Endodermal cell (in vitro differentiated cells): ENCODE results near the gene ZFP57. TPM values are rescaled to one million over a fixed set of nuclear protein-coding genes. Genes with fewer than 3 reads are reported as not detected.

ENCODE experiments used
- DNase-seq: peaks from one replicate; pipeline ENCODE4 v3.0.0-alpha.2; 2017
- H3K27ac ChIP-seq: 2 replicates; pipeline ENCODE4 v1.5.1; 2013; ENCODE audit warnings: mild to moderate bottlenecking, low read depth, low read length, moderate library complexity
- H3K27me3 ChIP-seq: 2 replicates; pipeline ENCODE4 v1.6.1; 2013; ENCODE audit warnings: mild to moderate bottlenecking, low read length, moderate library complexity; ENCODE audit not compliant: insufficient read depth, control insufficient read depth, poor library complexity, severe bottlenecking
- H3K36me3 ChIP-seq: 2 replicates; pipeline ENCODE4 v1.7.0; 2013; ENCODE audit warnings: mild to moderate bottlenecking, low read length, moderate library complexity; ENCODE audit not compliant: control insufficient read depth, insufficient read depth
- H3K4me1 ChIP-seq: one replicate; pipeline ENCODE4 v1.7.0; 2013; ENCODE audit warnings: low read length; ENCODE audit not compliant: control insufficient read depth, insufficient read depth
- H3K4me3 ChIP-seq: 2 replicates; pipeline ENCODE4 v1.5.1; 2013; ENCODE audit warnings: mild to moderate bottlenecking, low read length, moderate library complexity
- H3K9ac ChIP-seq: 2 replicates; pipeline ENCODE4 v1.6.1; 2013; ENCODE audit warnings: mild to moderate bottlenecking, low read length, moderate library complexity; ENCODE audit not compliant: poor library complexity, severe bottlenecking; ENCODE audit errors: extremely low read depth
- H3K9me3 ChIP-seq: 2 replicates; pipeline ENCODE4 v1.6.1; 2013; ENCODE audit warnings: mild to moderate bottlenecking, low read length, moderate library complexity; ENCODE audit not compliant: control insufficient read depth
- H3K27ac Mint-ChIP-seq: 2 replicates; pipeline ENCODE4 v1.8.0; 2020; ENCODE audit warnings: mixed read lengths
- H3K27me3 Mint-ChIP-seq: 2 replicates; pipeline ENCODE4 v1.8.0; 2021; ENCODE audit warnings: mild to moderate bottlenecking, mixed read lengths; ENCODE audit not compliant: insufficient read depth
- H3K36me3 Mint-ChIP-seq: 2 replicates; pipeline ENCODE4 v1.8.0; 2020; ENCODE audit warnings: low read depth, mixed read lengths
- H3K4me1 Mint-ChIP-seq: 2 replicates; pipeline ENCODE4 v1.8.0; 2020; ENCODE audit warnings: mixed read lengths
- H3K4me3 Mint-ChIP-seq: 2 replicates; pipeline ENCODE4 v1.8.0; 2020; ENCODE audit warnings: mild to moderate bottlenecking, moderate library complexity, mixed read lengths
- H3K9me3 Mint-ChIP-seq: 2 replicates; pipeline ENCODE4 v1.8.0; 2020; ENCODE audit warnings: mild to moderate bottlenecking, mixed read lengths
- WGBS, 2 experiments: methylation state at CpG; one replicate each; pipeline versions ENCODE4 v1.1.5 to v1.1.7; 2013; ENCODE audit warnings: missing lambda C conversion rate in 2 of 2, mixed read lengths in 1 of 2; ENCODE audit not compliant: insufficient coverage in 1 of 2, insufficient read length in 1 of 2; 5-methylcytosine and 5-hydroxymethylcytosine counted together
- total RNA-seq, 2 donors: library from RNA; stranded (reverse); fragmentation: NEBNext Ultra II Directional in 1 of 2; extraction: Animal tissue kit (Norgen Biotek cat#: 25700) in 1 of 2; gene quantifications; 2 replicates in 1 of 2; 3 replicates in 1 of 2; pipeline ENCODE4 v1.2.1, GENCODE V29; 2021
- TF ChIP-seq, protein P1 (sequence below): fragments of 200-600 bp; sonication (generic); conservative IDR thresholded peaks from 2 replicates; pipeline ENCODE4 v1.5.0; 2021; ENCODE audit warnings: antibody characterized with exemption, mild to moderate bottlenecking

Gene ZFP57
- total RNA-seq, 2 donors from 2014 or later: 0.24 to 0.59 TPM

DNA sequence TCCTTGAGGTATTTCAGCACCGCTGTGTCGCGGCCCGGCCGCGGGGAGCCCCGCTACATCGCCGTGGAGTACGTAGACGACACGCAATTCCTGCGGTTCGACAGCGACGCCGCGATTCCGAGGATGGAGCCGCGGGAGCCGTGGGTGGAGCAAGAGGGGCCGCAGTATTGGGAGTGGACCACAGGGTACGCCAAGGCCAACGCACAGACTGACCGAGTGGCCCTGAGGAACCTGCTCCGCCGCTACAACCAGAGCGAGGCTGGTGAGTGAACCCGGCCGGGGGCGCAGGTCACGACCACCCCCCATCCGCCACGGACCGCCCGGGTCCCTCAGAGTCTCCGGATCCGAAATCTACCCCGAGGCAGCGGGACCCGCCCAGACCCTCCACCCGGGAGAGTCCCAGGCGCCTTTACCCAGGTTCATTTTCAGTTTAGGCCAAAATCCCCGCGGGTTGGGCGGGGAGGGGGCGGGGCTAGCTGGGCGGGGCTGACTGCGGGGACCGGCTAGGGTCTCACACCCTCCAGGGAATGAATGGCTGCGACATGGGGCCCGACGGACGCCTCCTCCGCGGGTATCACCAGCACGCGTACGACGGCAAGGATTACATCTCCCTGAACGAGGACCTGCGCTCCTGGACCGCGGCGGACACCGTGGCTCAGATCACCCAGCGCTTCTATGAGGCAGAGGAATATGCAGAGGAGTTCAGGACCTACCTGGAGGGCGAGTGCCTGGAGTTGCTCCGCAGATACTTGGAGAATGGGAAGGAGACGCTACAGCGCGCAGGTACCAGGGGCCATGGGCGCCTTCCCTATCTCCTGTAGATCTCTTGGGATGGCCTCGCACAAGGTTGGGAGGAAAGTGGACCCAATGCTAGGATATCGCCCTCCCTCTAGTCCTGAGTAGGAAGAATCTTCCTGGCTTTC, 43.0 kb upstream of the ZFP57 start:
- no peaks in the 10 kb centered on the region for H3K36me3 ChIP-seq
- Mint-ChIP-seq H3K27ac (no peak overlapping the region), H3K36me3 (no peaks in the 10 kb centered on the region), H3K4me3 (peak overlapping the region; percentile 53), H3K4me1 (no peaks in the 10 kb centered on the region), H3K27me3 (peaks cover 74% of the 10 kb centered on the region), H3K9me3 (no peaks in the 10 kb centered on the region)
- 6 to 18% methylated on average over 31 to 76 of the region's 76 CpGs for WGBS, 2 experiments
- no peak overlapping the region for H3K9ac ChIP-seq
- H3K27ac ChIP-seq: no peak overlapping the region
- TF ChIP-seq, protein P1, sequence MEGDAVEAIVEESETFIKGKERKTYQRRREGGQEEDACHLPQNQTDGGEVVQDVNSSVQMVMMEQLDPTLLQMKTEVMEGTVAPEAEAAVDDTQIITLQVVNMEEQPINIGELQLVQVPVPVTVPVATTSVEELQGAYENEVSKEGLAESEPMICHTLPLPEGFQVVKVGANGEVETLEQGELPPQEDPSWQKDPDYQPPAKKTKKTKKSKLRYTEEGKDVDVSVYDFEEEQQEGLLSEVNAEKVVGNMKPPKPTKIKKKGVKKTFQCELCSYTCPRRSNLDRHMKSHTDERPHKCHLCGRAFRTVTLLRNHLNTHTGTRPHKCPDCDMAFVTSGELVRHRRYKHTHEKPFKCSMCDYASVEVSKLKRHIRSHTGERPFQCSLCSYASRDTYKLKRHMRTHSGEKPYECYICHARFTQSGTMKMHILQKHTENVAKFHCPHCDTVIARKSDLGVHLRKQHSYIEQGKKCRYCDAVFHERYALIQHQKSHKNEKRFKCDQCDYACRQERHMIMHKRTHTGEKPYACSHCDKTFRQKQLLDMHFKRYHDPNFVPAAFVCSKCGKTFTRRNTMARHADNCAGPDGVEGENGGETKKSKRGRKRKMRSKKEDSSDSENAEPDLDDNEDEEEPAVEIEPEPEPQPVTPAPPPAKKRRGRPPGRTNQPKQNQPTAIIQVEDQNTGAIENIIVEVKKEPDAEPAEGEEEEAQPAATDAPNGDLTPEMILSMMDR: peak; percentile 28
- H3K4me3 ChIP-seq: peak overlapping the region; percentile 80
- peaks cover 53% of the 10 kb centered on the region for H3K27me3 ChIP-seq
- peaks cover 3% of the 10 kb centered on the region for H3K4me1 ChIP-seq
- peak; percentile 92 for DNase-seq
- H3K9me3 ChIP-seq: no peaks in the 10 kb centered on the region

DNA sequence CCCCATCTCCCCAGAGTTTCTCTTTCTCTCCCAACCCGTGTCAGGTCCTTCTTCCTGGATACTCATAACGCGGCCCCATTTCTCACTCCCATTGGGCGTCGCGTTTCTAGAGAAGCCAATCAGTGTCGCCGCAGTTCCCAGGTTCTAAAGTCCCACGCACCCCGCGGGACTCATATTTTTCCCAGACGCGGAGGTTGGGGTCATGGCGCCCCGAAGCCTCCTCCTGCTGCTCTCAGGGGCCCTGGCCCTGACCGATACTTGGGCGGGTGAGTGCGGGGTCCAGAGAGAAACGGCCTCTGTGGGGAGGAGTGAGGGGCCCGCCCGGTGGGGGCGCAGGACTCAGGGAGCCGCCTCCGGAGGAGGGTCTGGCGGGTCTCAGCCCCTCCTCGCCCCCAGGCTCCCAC, 42.3 kb upstream of the ZFP57 start, which contains the start of gene HLA-F:
Gene HLA-F, plus strand, starts transcription at position 173 of the 404 bp plus-strand sequence. Its CDS starts 30 bp downstream, at position 203.
- Histone ChIP-seq H3K9me3 (no peaks in the 10 kb centered on the region), H3K27ac (no peak within 1 kb of the TSS), H3K4me1 (peaks cover 3% of the 10 kb centered on the region), H3K36me3 (no peaks in the 10 kb centered on the region), H3K9ac (no peak within 1 kb of the TSS), H3K4me3 (peak within 1 kb of the TSS; percentile 80), H3K27me3 (peaks cover 53% of the 10 kb centered on the region)
- H3K4me1 Mint-ChIP-seq: no peaks in the 10 kb centered on the region
- H3K27ac Mint-ChIP-seq: no peak within 1 kb of the TSS
- 1 to 3% methylated on average over 5 to 26 of the region's 26 CpGs for WGBS, 2 experiments
- peaks cover 74% of the 10 kb centered on the region for H3K27me3 Mint-ChIP-seq
- H3K36me3 Mint-ChIP-seq: no peaks in the 10 kb centered on the region
- DNase-seq: peak; percentile 90
- peak within 1 kb of the TSS; percentile 53 for H3K4me3 Mint-ChIP-seq
- TF ChIP-seq, protein P1: no peak
- H3K9me3 Mint-ChIP-seq: peaks cover 2% of the 10 kb centered on the region

DNA sequence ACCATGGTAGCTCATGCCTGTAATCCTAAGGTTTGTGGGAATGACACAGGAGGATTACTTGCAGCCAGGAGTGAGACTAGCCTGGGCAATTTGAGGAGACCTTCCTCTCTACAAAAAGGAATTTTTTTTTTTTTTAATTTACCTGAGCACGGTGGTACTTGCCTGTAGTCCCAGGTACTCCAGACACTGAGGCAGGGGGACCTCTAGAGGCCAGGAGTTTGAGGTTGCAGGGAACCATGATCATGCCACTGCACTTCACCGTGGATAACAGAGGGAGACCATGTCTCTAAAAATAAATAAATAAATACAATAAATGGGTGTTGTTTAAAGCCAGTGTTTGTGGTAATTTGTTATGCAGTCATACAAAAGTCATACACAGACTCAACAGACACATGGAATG, 39.9 kb upstream of the ZFP57 start:
- peaks cover 49% of the 10 kb centered on the region for H3K27me3 ChIP-seq
- H3K36me3 Mint-ChIP-seq: no peaks in the 10 kb centered on the region

More for the DNA sequence above, 39.9 kb upstream of the ZFP57 start:
- Mint-ChIP-seq H3K27ac (no peak overlapping the region), H3K27me3 (peaks cover 64% of the 10 kb centered on the region), H3K4me1 (no peaks in the 10 kb centered on the region), H3K4me3 (no peak overlapping the region), H3K9me3 (peaks cover 2% of the 10 kb centered on the region)
- no peaks in the 10 kb centered on the region for H3K36me3 ChIP-seq
- H3K9me3 ChIP-seq: no peaks in the 10 kb centered on the region
- 17 to 41% methylated on average over 1 of the region's 2 CpGs for WGBS, 2 experiments
- no peak overlapping the region for H3K27ac ChIP-seq
- no peak overlapping the region for H3K4me3 ChIP-seq
- TF ChIP-seq, protein P1: peak; percentile 65
- H3K9ac ChIP-seq: no peak overlapping the region
- H3K4me1 ChIP-seq: peaks cover 3% of the 10 kb centered on the region
- DNase-seq: peak; percentile 82
